ENCODE results near the gene CHRNA4.

GRCh38 chr20:63295018-63295417 lies 66.1 kb downstream of the CHRNA4 start:
- TF ChIP-seq CTCF (conservative IDR thresholded peaks at IDR 0.05) (no peak), ZFX (IDR thresholded peaks at IDR 0.05) (no peak)

Data from C4-2B (cell line).